ENCODE results near the gene CSRP2. TPM values are rescaled to one million over a fixed set of nuclear protein-coding genes. Genes with fewer than 3 reads are reported as not detected.

CSRP2 gene
- total RNA-seq, 1 experiment from 2014 or later, result 157 TPM

GRCh38 chr12:76836633-76837032, 42.2 kb downstream of the CSRP2 start:
- ChIA-PET POLR2A (interaction anchor here (0.5 kb wide), 1 partner anchor 12 kb away, joined by 3 read pairs; no protein-coding TSS in a partner anchor), CTCF (no interaction called here)
- DNase-seq (ENCODE audit: low spot score) (no peak), ATAC-seq (no peak)
- no peaks in the 10 kb centered on the region for H3K27me3 Mint-ChIP-seq (ENCODE audit: low read depth)
- no peak overlapping the region for H3K4me3 Mint-ChIP-seq
- no peaks in the 10 kb centered on the region for H3K4me1 Mint-ChIP-seq
- TF ChIP-seq ZNF416 (CRISPR knock-in tag; IDR thresholded peaks at IDR 0.05), result no peak
- TF ChIP-seq ATF1 (CRISPR knock-in tag; IDR thresholded peaks at IDR 0.05), result no peak
- TF ChIP-seq NFATC4 (CRISPR knock-in tag; IDR thresholded peaks at IDR 0.05), result no peak
- TF ChIP-seq, protein P1, sequence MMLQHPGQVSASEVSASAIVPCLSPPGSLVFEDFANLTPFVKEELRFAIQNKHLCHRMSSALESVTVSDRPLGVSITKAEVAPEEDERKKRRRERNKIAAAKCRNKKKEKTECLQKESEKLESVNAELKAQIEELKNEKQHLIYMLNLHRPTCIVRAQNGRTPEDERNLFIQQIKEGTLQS (CRISPR knock-in tag; conservative IDR thresholded peaks at IDR 0.05), result no peak
- TF ChIP-seq, protein P2, sequence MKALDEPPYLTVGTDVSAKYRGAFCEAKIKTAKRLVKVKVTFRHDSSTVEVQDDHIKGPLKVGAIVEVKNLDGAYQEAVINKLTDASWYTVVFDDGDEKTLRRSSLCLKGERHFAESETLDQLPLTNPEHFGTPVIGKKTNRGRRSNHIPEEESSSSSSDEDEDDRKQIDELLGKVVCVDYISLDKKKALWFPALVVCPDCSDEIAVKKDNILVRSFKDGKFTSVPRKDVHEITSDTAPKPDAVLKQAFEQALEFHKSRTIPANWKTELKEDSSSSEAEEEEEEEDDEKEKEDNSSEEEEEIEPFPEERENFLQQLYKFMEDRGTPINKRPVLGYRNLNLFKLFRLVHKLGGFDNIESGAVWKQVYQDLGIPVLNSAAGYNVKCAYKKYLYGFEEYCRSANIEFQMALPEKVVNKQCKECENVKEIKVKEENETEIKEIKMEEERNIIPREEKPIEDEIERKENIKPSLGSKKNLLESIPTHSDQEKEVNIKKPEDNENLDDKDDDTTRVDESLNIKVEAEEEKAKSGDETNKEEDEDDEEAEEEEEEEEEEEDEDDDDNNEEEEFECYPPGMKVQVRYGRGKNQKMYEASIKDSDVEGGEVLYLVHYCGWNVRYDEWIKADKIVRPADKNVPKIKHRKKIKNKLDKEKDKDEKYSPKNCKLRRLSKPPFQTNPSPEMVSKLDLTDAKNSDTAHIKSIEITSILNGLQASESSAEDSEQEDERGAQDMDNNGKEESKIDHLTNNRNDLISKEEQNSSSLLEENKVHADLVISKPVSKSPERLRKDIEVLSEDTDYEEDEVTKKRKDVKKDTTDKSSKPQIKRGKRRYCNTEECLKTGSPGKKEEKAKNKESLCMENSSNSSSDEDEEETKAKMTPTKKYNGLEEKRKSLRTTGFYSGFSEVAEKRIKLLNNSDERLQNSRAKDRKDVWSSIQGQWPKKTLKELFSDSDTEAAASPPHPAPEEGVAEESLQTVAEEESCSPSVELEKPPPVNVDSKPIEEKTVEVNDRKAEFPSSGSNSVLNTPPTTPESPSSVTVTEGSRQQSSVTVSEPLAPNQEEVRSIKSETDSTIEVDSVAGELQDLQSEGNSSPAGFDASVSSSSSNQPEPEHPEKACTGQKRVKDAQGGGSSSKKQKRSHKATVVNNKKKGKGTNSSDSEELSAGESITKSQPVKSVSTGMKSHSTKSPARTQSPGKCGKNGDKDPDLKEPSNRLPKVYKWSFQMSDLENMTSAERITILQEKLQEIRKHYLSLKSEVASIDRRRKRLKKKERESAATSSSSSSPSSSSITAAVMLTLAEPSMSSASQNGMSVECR (CRISPR knock-in tag; IDR thresholded peaks at IDR 0.05; ENCODE audit: borderline replicate concordance), result no peak
- no peak for TF ChIP-seq HMGA2 (CRISPR knock-in tag; IDR thresholded peaks at IDR 0.05)
- no peak for TF ChIP-seq GTF2I (CRISPR knock-in tag; conservative IDR thresholded peaks at IDR 0.05)
- TF ChIP-seq NFYB (CRISPR knock-in tag; conservative IDR thresholded peaks at IDR 0.05; ENCODE audit: low read depth), result no peak
- TF ChIP-seq MYBL2 (CRISPR knock-in tag; IDR thresholded peaks at IDR 0.05), result no peak
- TF ChIP-seq TP53 (CRISPR knock-in tag; IDR thresholded peaks at IDR 0.05), result no peak
- TF ChIP-seq OVOL2 (CRISPR knock-in tag; IDR thresholded peaks at IDR 0.05; ENCODE audit: borderline replicate concordance), result no peak
- TF ChIP-seq GABPB1 (CRISPR knock-in tag; IDR thresholded peaks at IDR 0.05), result no peak
- no peak for TF ChIP-seq CREM (CRISPR knock-in tag; IDR thresholded peaks at IDR 0.05)
- TF ChIP-seq ZNF263 (CRISPR knock-in tag; IDR thresholded peaks at IDR 0.05; ENCODE audit: low read depth), result no peak
- TF ChIP-seq ATF6 (CRISPR knock-in tag; IDR thresholded peaks at IDR 0.05), result no peak
- TF ChIP-seq ATF2 (CRISPR knock-in tag; IDR thresholded peaks at IDR 0.05; ENCODE audit: borderline replicate concordance, low read depth), result no peak
- no peak for TF ChIP-seq ZNF396 (CRISPR knock-in tag; IDR thresholded peaks at IDR 0.05; ENCODE audit: borderline replicate concordance)
- no peak for TF ChIP-seq IRF1 (CRISPR knock-in tag; IDR thresholded peaks at IDR 0.05)
- TF ChIP-seq FOXP1 (CRISPR knock-in tag; IDR thresholded peaks at IDR 0.05; ENCODE audit: borderline replicate concordance), result no peak
- TF ChIP-seq NR3C1 (CRISPR knock-in tag; conservative IDR thresholded peaks at IDR 0.05; ENCODE audit: low read depth), result no peak
- no peak overlapping the region for H3K27ac Mint-ChIP-seq
- H3K36me3 Mint-ChIP-seq, result peaks cover 17% of the 10 kb centered on the region
- peaks cover 12% of the 10 kb centered on the region for H3K9me3 Mint-ChIP-seq

All from WTC11 (cell line).